BLaER1 treated with 17β-estradiol and CSF1 and Interleukin-3, amounts not matched to agents 10 nM and 100 nM (cell line): ENCODE data around the gene NTM.

Source experiments
- H3K27ac ChIP-seq, 11 experiments: shearing (Covaris generic); formaldehyde crosslinking; 2 replicates each; pipeline ENCODE4 v1.8.1; 2022
- H3K27me3 ChIP-seq, 11 experiments: shearing (Covaris generic); formaldehyde crosslinking; 2 replicates each; pipeline ENCODE4 v1.8.1; 2022
- H3K36me3 ChIP-seq, 11 experiments: shearing (Covaris generic); formaldehyde crosslinking; 2 replicates each; pipeline ENCODE4 v1.8.1; 2022
- H3K4me1 ChIP-seq, 10 experiments: shearing (Covaris generic); formaldehyde crosslinking; 2 replicates each; pipeline ENCODE4 v1.8.1; 2022
- H3K4me2 ChIP-seq, 11 experiments: shearing (Covaris generic); formaldehyde crosslinking; 2 replicates each; pipeline ENCODE4 v1.8.1; 2022
- H3K4me3 ChIP-seq, 10 experiments: shearing (Covaris generic); formaldehyde crosslinking; 2 replicates each; pipeline ENCODE4 v1.8.1; 2022
- H3K9ac ChIP-seq, 11 experiments: shearing (Covaris generic); formaldehyde crosslinking; 2 replicates each; pipeline ENCODE4 v1.8.1; 2022
- H3K9me3 ChIP-seq, 11 experiments: shearing (Covaris generic); formaldehyde crosslinking; replicated peaks in 1 of 11; 2 replicates each; pipeline ENCODE4 v1.8.1; 2022
- H4K20me1 ChIP-seq, 11 experiments: shearing (Covaris generic); formaldehyde crosslinking; 2 replicates each; pipeline ENCODE4 v1.8.1; 2022
- Cebpa-rat ChIP-seq, 11 experiments: shearing (Covaris generic); IDR thresholded peaks; 2 replicates each; pipeline ENCODE4 v1.8.1; 2022

The NTM gene

DNA sequence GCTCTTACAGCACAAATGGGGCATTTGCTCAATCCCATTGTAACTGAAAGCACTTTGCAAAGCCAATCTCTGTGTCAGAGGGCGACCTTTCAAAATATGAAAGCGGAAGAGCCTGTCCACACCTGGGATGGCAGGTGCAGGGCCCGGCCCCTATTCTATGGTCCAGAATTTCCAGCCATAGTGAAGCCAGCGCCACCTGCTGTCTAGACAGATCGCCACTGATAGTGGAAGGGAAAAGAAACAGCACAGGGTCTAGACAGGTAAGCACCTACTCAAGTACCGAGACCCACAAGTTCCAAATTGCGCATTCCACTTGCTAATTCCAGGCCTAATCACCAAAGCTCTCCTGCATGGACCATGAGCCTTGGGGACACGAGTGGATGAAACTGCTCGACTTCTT lies 141.4 kb downstream of the NTM start:
- no peak overlapping the region for H3K9ac ChIP-seq
- no peaks in the 10 kb centered on the region for H3K4me1 ChIP-seq
- no peak overlapping the region for H3K4me2 ChIP-seq
- H3K9me3 ChIP-seq, result no peaks in the 10 kb centered on the region
- no peak for TF ChIP-seq Cebpa-rat (IDR thresholded peaks at IDR 0.05)
- H3K27me3 ChIP-seq, result no peaks in the 10 kb centered on the region
- H3K27ac ChIP-seq, result no peak overlapping the region
- H3K4me3 ChIP-seq, result no peak overlapping the region
- H3K36me3 ChIP-seq, result no peaks in the 10 kb centered on the region
- H4K20me1 ChIP-seq, result no peaks in the 10 kb centered on the region

DNA sequence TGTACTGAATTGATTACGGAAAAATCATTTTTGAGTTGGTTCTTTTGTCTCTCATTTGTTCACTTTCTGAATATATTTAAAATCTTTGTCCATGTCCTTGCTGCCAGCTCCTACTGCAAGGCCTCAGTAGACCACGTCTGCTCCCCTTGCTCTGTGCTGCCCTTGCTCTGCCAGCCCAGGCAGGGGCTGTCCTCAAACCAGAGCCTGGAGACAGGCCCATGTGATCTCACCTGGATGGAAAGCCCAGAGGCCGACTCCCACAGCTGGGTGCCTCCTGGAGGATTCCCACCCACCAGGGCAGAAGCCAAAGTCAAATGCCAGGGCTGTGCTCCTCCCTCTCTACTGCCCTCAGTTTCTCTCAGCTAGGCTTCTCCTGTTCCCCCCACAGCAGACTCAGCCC lies 141.8 kb downstream of the NTM start:
- no peak overlapping the region for H3K4me3 ChIP-seq
- no peak overlapping the region for H3K9ac ChIP-seq
- no peak overlapping the region for H3K27ac ChIP-seq
- H3K4me2 ChIP-seq, result no peak overlapping the region
- no peaks in the 10 kb centered on the region for H4K20me1 ChIP-seq
- TF ChIP-seq Cebpa-rat (IDR thresholded peaks at IDR 0.05), result no peak
- no peaks in the 10 kb centered on the region for H3K36me3 ChIP-seq
- H3K27me3 ChIP-seq, result no peaks in the 10 kb centered on the region
- no peaks in the 10 kb centered on the region for H3K4me1 ChIP-seq
- no peaks in the 10 kb centered on the region for H3K9me3 ChIP-seq

DNA sequence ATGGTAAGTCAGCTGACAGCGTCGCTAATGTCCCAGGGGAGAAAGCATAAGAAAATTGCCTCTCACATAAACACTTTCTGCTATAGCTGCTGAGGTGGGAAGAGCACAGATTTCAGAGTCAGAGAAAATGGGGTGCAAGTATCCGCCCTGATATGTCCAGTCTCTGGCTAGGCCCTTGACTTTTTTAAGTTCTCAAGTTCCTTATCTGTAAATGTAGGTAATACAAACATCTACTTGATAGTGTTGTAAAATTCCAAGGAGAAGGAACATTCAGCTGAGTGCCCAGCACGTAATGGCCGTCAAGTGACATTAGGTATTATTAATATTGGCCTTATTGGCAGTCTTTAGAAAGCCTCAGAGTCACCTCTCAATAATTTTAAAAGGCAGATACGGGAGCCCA lies 143.6 kb downstream of the NTM start:
- no peaks in the 10 kb centered on the region for H3K36me3 ChIP-seq

DNA sequence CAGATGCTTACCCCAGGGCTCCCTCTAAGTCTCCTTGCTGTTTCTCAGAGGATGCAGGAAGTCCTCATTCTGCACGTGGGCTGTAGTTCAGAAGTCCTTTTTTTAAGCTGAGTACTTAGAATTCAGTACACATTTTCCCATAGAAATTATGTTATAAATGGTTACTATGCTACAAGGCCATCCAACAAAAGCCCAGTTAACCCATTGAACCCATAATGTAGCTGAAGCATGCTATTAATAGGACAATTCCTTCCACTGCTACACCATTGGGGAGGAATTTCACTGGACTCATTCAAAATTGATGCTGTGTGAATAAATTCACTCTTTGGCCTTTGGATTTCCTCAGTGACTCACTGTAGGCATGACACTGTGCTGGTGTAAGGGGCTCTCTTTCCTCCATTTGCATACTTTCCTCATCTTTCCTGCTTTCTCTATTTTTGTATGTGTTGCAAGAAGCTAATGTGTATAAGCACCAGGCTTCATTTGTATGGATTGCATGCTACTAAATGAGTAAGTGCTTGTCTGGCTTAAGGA lies 148.0 kb downstream of the NTM start:
- no peaks in the 10 kb centered on the region for H3K9me3 ChIP-seq
- no peaks in the 10 kb centered on the region for H4K20me1 ChIP-seq
- peak overlapping the region in 1 of 11 experiments; percentile 20; a peak in 1 of 22 replicates for H3K4me2 ChIP-seq
- TF ChIP-seq Cebpa-rat (IDR thresholded peaks at IDR 0.05), result no peak
- no peaks in the 10 kb centered on the region for H3K27me3 ChIP-seq
- H3K36me3 ChIP-seq, result no peaks in the 10 kb centered on the region
- H3K9ac ChIP-seq, result no peak overlapping the region
- H3K27ac ChIP-seq, result no peak overlapping the region
- H3K4me1 ChIP-seq, result 0 out of 20 replicates have a peak, but pooled peaks cover 0 to 8% (median 0%) of the 10 kb centered on the region in 10 experiments
- H3K4me3 ChIP-seq, result no peak overlapping the region

More for the DNA sequence above, 143.6 kb downstream of the NTM start:
- H4K20me1 ChIP-seq, result no peaks in the 10 kb centered on the region
- H3K4me3 ChIP-seq, result no peak overlapping the region
- no peak overlapping the region for H3K9ac ChIP-seq
- H3K27me3 ChIP-seq, result no peaks in the 10 kb centered on the region
- H3K9me3 ChIP-seq, result no peaks in the 10 kb centered on the region
- no peak for TF ChIP-seq Cebpa-rat (IDR thresholded peaks at IDR 0.05)
- H3K27ac ChIP-seq, result no peak overlapping the region
- H3K4me2 ChIP-seq, result no peak overlapping the region
- 0 out of 20 replicates have a peak, but pooled peaks cover 0 to 8% (median 0%) of the 10 kb centered on the region in 10 experiments for H3K4me1 ChIP-seq

DNA sequence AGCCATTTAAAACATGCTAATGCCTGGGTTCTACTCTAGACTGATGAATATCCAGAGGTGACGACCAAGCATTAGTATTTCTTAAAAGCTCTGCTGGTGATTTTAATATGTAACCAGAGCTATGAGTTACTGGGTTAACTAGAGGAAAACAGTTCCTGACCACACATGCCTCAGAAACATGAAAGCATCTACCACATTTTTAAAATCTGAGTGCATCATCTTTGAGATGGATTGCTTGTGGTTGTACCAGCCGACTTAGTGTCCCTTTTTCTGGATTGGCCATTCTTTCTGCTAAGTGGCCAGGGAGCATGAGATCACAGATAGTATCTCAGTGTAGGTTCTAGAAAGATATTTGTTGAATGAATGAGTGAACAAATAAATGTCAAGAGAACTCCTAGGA lies 152.4 kb downstream of the NTM start:
- H3K4me1 ChIP-seq, result 0 out of 20 replicates have a peak, but pooled peaks cover 0 to 8% (median 0%) of the 10 kb centered on the region in 10 experiments
- no peaks in the 10 kb centered on the region for H3K9me3 ChIP-seq
- no peak overlapping the region for H3K9ac ChIP-seq
- H4K20me1 ChIP-seq, result no peaks in the 10 kb centered on the region
- no peaks in the 10 kb centered on the region for H3K36me3 ChIP-seq
- H3K27me3 ChIP-seq, result no peaks in the 10 kb centered on the region
- no peak overlapping the region for H3K27ac ChIP-seq
- TF ChIP-seq Cebpa-rat (IDR thresholded peaks at IDR 0.05), result no peak
- no peak overlapping the region for H3K4me2 ChIP-seq
- no peak overlapping the region for H3K4me3 ChIP-seq

DNA sequence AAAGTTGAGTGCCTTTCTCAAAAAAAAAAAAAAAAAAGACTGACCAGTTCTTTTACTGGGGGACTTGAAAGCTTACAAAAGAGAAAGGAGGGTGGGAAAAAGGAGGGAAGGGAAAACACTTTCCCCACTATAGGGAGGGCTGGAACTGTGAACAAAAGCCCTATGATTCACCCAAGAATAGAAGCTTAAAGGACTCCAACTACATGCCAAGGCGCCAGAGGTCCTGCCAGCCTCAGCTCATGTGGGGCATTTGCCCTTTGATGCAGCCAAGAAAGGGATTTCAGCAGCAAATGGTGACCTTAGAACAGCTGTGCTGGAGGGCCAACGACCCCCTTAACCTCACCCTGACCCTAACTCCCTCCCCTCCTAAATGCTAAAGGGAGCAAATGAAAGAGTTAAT lies 160.0 kb downstream of the NTM start:
- H3K36me3 ChIP-seq, result no peaks in the 10 kb centered on the region
- no peak overlapping the region for H3K27ac ChIP-seq
- no peaks in the 10 kb centered on the region for H4K20me1 ChIP-seq
- no peak overlapping the region for H3K9ac ChIP-seq
- H3K4me1 ChIP-seq, result peaks cover 0 to 8% (median 0%) of the 10 kb centered on the region in 10 experiments; a peak in 4 of 20 replicates
- no peaks in the 10 kb centered on the region for H3K27me3 ChIP-seq
- no peak overlapping the region for H3K4me2 ChIP-seq
- no peak for TF ChIP-seq Cebpa-rat (IDR thresholded peaks at IDR 0.05)
- H3K4me3 ChIP-seq, result no peak overlapping the region
- H3K9me3 ChIP-seq, result no peaks in the 10 kb centered on the region

DNA sequence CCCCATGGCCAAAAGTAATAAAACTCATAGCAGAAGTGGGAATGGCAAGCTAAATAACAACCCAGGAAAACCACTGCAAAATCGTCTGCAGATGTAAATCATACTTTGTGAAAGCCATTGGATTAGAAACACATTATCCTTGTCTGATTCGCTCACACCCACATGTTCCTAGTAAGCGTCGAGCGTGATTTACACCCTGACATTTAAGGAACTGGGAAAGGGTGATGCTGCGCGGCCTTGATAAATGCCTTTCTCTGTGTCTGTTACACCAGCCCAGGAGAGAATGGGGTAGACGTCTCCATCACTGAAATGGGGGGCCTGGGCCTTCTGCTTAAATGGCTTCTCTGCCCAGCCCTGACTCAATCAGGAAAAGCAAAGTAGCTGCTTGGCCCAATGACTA lies 162.7 kb downstream of the NTM start:
- Histone ChIP-seq H3K4me1 (peaks cover 0 to 8% (median 0%) of the 10 kb centered on the region in 10 experiments; a peak in 4 of 20 replicates), H3K4me3 (no peak overlapping the region), H3K4me2 (no peak overlapping the region), H3K9ac (no peak overlapping the region), H4K20me1 (no peaks in the 10 kb centered on the region), H3K27me3 (no peaks in the 10 kb centered on the region), H3K36me3 (no peaks in the 10 kb centered on the region), H3K27ac (no peak overlapping the region), H3K9me3 (no peaks in the 10 kb centered on the region)
- TF ChIP-seq Cebpa-rat (IDR thresholded peaks at IDR 0.05), result no peak

DNA sequence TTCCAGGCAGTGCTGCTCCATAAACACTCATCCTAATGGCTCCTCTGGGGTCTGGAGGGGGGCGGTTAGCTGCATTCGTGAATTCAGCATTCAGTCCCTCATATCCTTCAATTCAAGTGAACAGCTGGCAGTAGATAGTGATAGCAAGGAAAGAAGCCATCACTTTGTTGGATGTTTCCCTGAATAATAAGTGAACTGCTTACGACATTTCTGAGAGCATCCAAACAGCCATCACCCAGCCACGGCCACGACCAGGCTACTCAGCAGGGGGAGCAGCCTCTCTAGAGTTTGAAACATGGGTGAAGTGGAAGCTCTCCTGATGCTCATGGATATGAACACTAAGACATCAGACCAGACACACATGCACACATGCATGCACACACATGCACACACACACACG lies 163.6 kb downstream of the NTM start:
- Histone ChIP-seq H3K4me3 (no peak overlapping the region), H3K4me1 (peaks cover 0 to 8% (median 0%) of the 10 kb centered on the region in 10 experiments; a peak in 4 of 20 replicates), H3K27ac (no peak overlapping the region), H3K4me2 (no peak overlapping the region), H4K20me1 (no peaks in the 10 kb centered on the region), H3K36me3 (no peaks in the 10 kb centered on the region), H3K27me3 (no peaks in the 10 kb centered on the region), H3K9me3 (no peaks in the 10 kb centered on the region), H3K9ac (no peak overlapping the region)
- no peak for TF ChIP-seq Cebpa-rat (IDR thresholded peaks at IDR 0.05)

DNA sequence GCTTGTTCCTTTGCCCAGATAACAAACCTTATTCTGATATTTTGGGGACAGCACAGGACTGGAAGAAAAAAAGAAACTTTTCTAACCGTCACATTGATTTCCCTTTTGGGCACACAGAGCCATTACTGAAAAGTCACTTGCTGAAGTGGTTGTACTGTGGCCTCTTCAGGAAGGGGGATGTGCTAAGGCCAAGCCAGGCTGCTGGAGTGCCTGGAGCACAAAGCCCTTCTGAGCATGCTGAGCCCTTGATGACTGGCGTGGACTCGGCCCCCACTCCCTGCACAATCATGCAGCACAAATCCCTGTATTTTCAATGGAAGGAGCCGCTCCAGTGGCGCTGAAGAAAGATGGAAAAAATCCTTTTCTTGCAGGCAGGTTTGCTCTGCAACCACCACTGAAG lies 164.2 kb downstream of the NTM start:
- Histone ChIP-seq H3K27me3 (no peaks in the 10 kb centered on the region), H3K4me1 (peaks cover 0 to 8% (median 0%) of the 10 kb centered on the region in 10 experiments; a peak in 4 of 20 replicates), H3K9ac (no peak overlapping the region), H4K20me1 (no peaks in the 10 kb centered on the region), H3K4me2 (no peak overlapping the region), H3K9me3 (no peaks in the 10 kb centered on the region), H3K4me3 (no peak overlapping the region), H3K27ac (no peak overlapping the region), H3K36me3 (no peaks in the 10 kb centered on the region)
- TF ChIP-seq Cebpa-rat (IDR thresholded peaks at IDR 0.05), result no peak

DNA sequence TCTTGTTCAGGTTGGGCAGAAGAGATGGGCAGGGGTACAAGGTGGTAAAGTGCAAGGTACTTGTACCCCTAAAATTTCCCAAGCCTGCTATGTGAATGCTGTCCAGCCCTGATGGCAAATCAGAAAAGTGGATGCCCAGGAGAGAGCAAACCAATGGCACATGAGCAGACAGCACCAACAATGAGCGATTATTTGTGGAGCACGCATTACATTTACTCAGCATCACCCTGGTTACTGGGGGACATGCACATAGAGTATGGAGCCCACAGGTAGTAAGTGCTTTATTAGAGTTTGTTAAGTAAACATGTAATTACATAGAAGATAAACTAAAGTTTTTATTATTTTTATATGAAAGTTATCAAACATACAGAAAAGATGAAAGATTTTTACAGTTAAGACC lies 165.7 kb downstream of the NTM start:
- H3K9me3 ChIP-seq, result peaks cover 0 to 8% (median 4%) of the 10 kb centered on the region in 11 experiments; a peak in 12 of 22 replicates
- TF ChIP-seq Cebpa-rat (IDR thresholded peaks at IDR 0.05), result no peak
- no peak overlapping the region for H3K9ac ChIP-seq
- H3K4me1 ChIP-seq, result peaks cover 0 to 7% (median 0%) of the 10 kb centered on the region in 10 experiments; a peak in 4 of 20 replicates
- H3K27me3 ChIP-seq, result no peaks in the 10 kb centered on the region
- H3K4me3 ChIP-seq, result no peak overlapping the region
- no peaks in the 10 kb centered on the region for H3K36me3 ChIP-seq
- H3K27ac ChIP-seq, result no peak overlapping the region
- no peak overlapping the region for H3K4me2 ChIP-seq
- no peaks in the 10 kb centered on the region for H4K20me1 ChIP-seq
